ENCODE results near the gene MTMR3. TPM values are rescaled to one million over a fixed set of nuclear protein-coding genes. Genes with fewer than 3 reads are reported as not detected.
"Not testable (repeated sequence)": the region's sequence is repeated elsewhere in the genome, so short reads cannot be mapped to it uniquely, and the experiment has no call there.

The MTMR3 gene
- total RNA-seq, 1 experiment from 2014 or later = 26.8 TPM

GRCh38 chr22:29861672-29862297, 21.2 kb upstream of the MTMR3 start:
- BruUV-seq (replicated peaks) = no TSS peak
- DNase-seq (ENCODE audit: low read depth, low spot score) (no peak), ATAC-seq (no peak)
- CTCF ChIA-PET = no interaction called here
- H3K4me3 ChIP-seq (ENCODE audit: low read depth in 2 of 2, low read length in 2 of 2) = no peak overlapping the region
- intact Hi-C loops (cut with micrococcal nuclease; ENCODE audit: unreplicated experiment) (no loop called here), in situ Hi-C loops (cut with HindIII; ENCODE audit: low pct_unique_long_range_greater_than_20kb, low sequenced_read_pairs) (no loop called here)
- POLR2A ChIA-PET = no interaction called here
- H3K4me1 ChIP-seq (ENCODE audit: control insufficient read depth, insufficient read depth, low read length) = no peaks in the 10 kb centered on the region
- H3K27ac ChIP-seq (ENCODE audit: low read length) = no peak overlapping the region
- TF ChIP-seq CTCF (IDR thresholded peaks at IDR 0.05) = no peak
- TF ChIP-seq REST (IDR thresholded peaks at IDR 0.05; ENCODE audit: insufficient read depth in 1 of 2, low read depth in 2 of 2, low read length in 1 of 2) = no peak
- TF ChIP-seq POLR2AphosphoS5 (IDR thresholded peaks at IDR 0.05; ENCODE audit: low read depth, low read length) = no peak
- TF ChIP-seq SIN3A (IDR thresholded peaks at IDR 0.05; ENCODE audit: borderline replicate concordance, insufficient read depth, low read depth, low read length) = no peak
- TF ChIP-seq TCF7L2 (IDR thresholded peaks at IDR 0.05; ENCODE audit: low read depth, low read length) = no peak
- no peaks in the 10 kb centered on the region for H3K9me3 ChIP-seq (ENCODE audit: control insufficient read depth, insufficient read depth, low read depth, low read length)
- no peaks in the 10 kb centered on the region for H3K36me3 ChIP-seq (ENCODE audit: control insufficient read depth, insufficient read depth, low read length)
- H3K27me3 ChIP-seq (ENCODE audit: control insufficient read depth, insufficient read depth, low read length) = no peaks in the 10 kb centered on the region

- H3K36me3 ChIP-seq (ENCODE audit: control insufficient read depth, insufficient read depth, low read length); H3K27me3 ChIP-seq (ENCODE audit: control insufficient read depth, insufficient read depth, low read length); POLR2A ChIA-PET; DNase-seq (ENCODE audit: low read depth, low spot score); H3K27ac ChIP-seq (ENCODE audit: low read length); H3K4me3 ChIP-seq (ENCODE audit: low read depth in 2 of 2, low read length in 2 of 2); in situ Hi-C loops (cut with HindIII; ENCODE audit: low pct_unique_long_range_greater_than_20kb, low sequenced_read_pairs); ATAC-seq; H3K4me1 ChIP-seq (ENCODE audit: control insufficient read depth, insufficient read depth, low read length); intact Hi-C loops (cut with micrococcal nuclease; ENCODE audit: unreplicated experiment); CTCF ChIA-PET; H3K9me3 ChIP-seq (ENCODE audit: control insufficient read depth, insufficient read depth, low read depth, low read length); BruUV-seq (replicated peaks): not testable (repeated sequence)
Measured at GRCh38 chr22:29865572-29865971, 17.4 kb upstream of the MTMR3 start.

GRCh38 chr22:29867260-29867659, 15.7 kb upstream of the MTMR3 start:
- Histone ChIP-seq H3K4me3 (ENCODE audit: low read depth in 2 of 2, low read length in 2 of 2) (no peak overlapping the region), H3K4me1 (ENCODE audit: control insufficient read depth, insufficient read depth, low read length) (no peaks in the 10 kb centered on the region), H3K27me3 (ENCODE audit: control insufficient read depth, insufficient read depth, low read length) (no peaks in the 10 kb centered on the region), H3K27ac (ENCODE audit: low read length) (no peak overlapping the region), H3K36me3 (ENCODE audit: control insufficient read depth, insufficient read depth, low read length) (no peaks in the 10 kb centered on the region), H3K9me3 (ENCODE audit: control insufficient read depth, insufficient read depth, low read depth, low read length) (no peaks in the 10 kb centered on the region)
- in situ Hi-C loops (cut with HindIII; ENCODE audit: low pct_unique_long_range_greater_than_20kb, low sequenced_read_pairs) (no loop called here), intact Hi-C loops (cut with micrococcal nuclease; ENCODE audit: unreplicated experiment) (no loop called here)
- POLR2A ChIA-PET = no interaction called here
- ATAC-seq (no peak), DNase-seq (ENCODE audit: low read depth, low spot score) (no peak)
- BruUV-seq (replicated peaks) = no TSS peak
- CTCF ChIA-PET = no interaction called here
- TF ChIP-seq CTCF (IDR thresholded peaks at IDR 0.05) = no peak
- no peak for TF ChIP-seq POLR2AphosphoS5 (IDR thresholded peaks at IDR 0.05; ENCODE audit: low read depth, low read length)
- no peak for TF ChIP-seq TCF7L2 (IDR thresholded peaks at IDR 0.05; ENCODE audit: low read depth, low read length)
- TF ChIP-seq REST (IDR thresholded peaks at IDR 0.05; ENCODE audit: insufficient read depth in 1 of 2, low read depth in 2 of 2, low read length in 1 of 2) = no peak
- no peak for TF ChIP-seq SIN3A (IDR thresholded peaks at IDR 0.05; ENCODE audit: borderline replicate concordance, insufficient read depth, low read depth, low read length)

Data from Panc1 (cell line).